CD4-positive, alpha-beta T cell treated with Interleukin-17A for 4 hours (primary cell): Measurements from ENCODE around the gene SSU72.
"Not testable (repeated sequence)": the region's sequence is repeated elsewhere in the genome, so short reads cannot be mapped to it uniquely, and the experiment has no call there.

ENCODE experiments used
- DNase-seq: peaks from one replicate; pipeline ENCODE4 v3.0.0-alpha.2; 2020; ENCODE audit warnings: mixed read lengths

SSU72 gene

GRCh38 chr1:1609822-1610485 lies 35.3 kb upstream of the SSU72 start:
- DNase-seq: no peak

GRCh38 chr1:1606232-1606631 lies 31.6 kb upstream of the SSU72 start:
- DNase-seq: no peak

GRCh38 chr1:1605724-1606123 lies 31.1 kb upstream of the SSU72 start:
- no peak for DNase-seq

GRCh38 chr1:1605034-1605591 lies 30.4 kb upstream of the SSU72 start:
- DNase-seq: no peak

GRCh38 chr1:1604374-1605033 lies 29.8 kb upstream of the SSU72 start:
- DNase-seq: no peak

- no peak for DNase-seq
Observed at GRCh38 chr1:1603671-1604373, 29.2 kb upstream of the SSU72 start.

GRCh38 chr1:1602968-1603506 lies 28.4 kb upstream of the SSU72 start:
- DNase-seq: no peak

GRCh38 chr1:1602304-1602967 lies 27.8 kb upstream of the SSU72 start:
- no peak for DNase-seq

- no peak for DNase-seq
Observed at GRCh38 chr1:1601564-1602303, 27.1 kb upstream of the SSU72 start.

GRCh38 chr1:1600861-1601563 lies 26.3 kb upstream of the SSU72 start:
- no peak for DNase-seq

- peak; percentile 38 for DNase-seq
Observed at GRCh38 chr1:1599935-1600860, 25.5 kb upstream of the SSU72 start, which contains the start of gene FNDC10. TSS of gene FNDC10 (minus strand) at chr1:1600135. CDS start at chr1:1600015, 120 bp downstream.

- peak; percentile 49 for DNase-seq
Observed at GRCh38 chr1:1599030-1599934, 24.6 kb upstream of the SSU72 start.

- no peak for DNase-seq
Observed at GRCh38 chr1:1598720-1599029, 24.0 kb upstream of the SSU72 start.

- no peak for DNase-seq
Observed at GRCh38 chr1:1598051-1598719, 23.5 kb upstream of the SSU72 start.

- DNase-seq: peak; percentile 29
Observed at GRCh38 chr1:1597275-1597930, 22.7 kb upstream of the SSU72 start.

- no peak for DNase-seq
Observed at GRCh38 chr1:1596493-1597274, 22.0 kb upstream of the SSU72 start.

GRCh38 chr1:1595341-1595740 lies 20.7 kb upstream of the SSU72 start:
- DNase-seq: not testable (repeated sequence)
